BJ (cell line): ENCODE results near the gene PALMD. TPM values are rescaled to one million over a fixed set of nuclear protein-coding genes. Genes with fewer than 3 reads are reported as not detected.

ENCODE experiments used
- CTCF ChIA-PET: fragments of 350-600 bp; formaldehyde crosslinking; extraction: SDS; loops from one replicate; lab custom pipeline; 2021; ENCODE audit warnings: antibody characterized with exemption, inconsistent platforms; lab: Yijun Ruan, JAX
- POLR2A ChIA-PET: fragments of 300-600 bp; sonication (Branson Sonifier 250); formaldehyde crosslinking; extraction: SDS; loops from one replicate; lab custom pipeline; 2021; ENCODE audit warnings: antibody characterized with exemption; lab: Charles Lee
- DNase-seq: peaks from one replicate; pipeline ENCODE4 v3.0.0-alpha.2; 2011; ENCODE audit warnings: low read depth
- H3K27me3 ChIP-seq: 2 replicates; pipeline ENCODE4 v1.6.0; 2011; ENCODE audit warnings: low read length; ENCODE audit not compliant: control insufficient read depth, insufficient read depth
- H3K36me3 ChIP-seq: 2 replicates; pipeline ENCODE4 v1.5.1; 2011; ENCODE audit warnings: low read length; ENCODE audit not compliant: control insufficient read depth, insufficient read depth
- H3K4me3 ChIP-seq: 2 replicates; pipeline ENCODE4 v1.5.1; 2011; ENCODE audit warnings: low read depth, mild to moderate bottlenecking, control low read depth, low read length
- CTCF ChIP-seq: IDR thresholded peaks from 2 replicates; pipeline ENCODE4 v1.5.1; 2011; ENCODE audit warnings: low read depth, mild to moderate bottlenecking, control low read depth, inconsistent platforms, low read length, moderate library complexity; ENCODE audit not compliant: insufficient read depth
- polyA plus RNA-seq: library from polyadenylated mRNA; depleted of rRNA; stranded (reverse); fragments of >200 nt; gene quantifications from 2 replicates; pipeline ENCODE4 v1.2.3, GENCODE V29; 2011

Gene PALMD
- polyA plus RNA-seq, 1 experiment, result 0.06 TPM

GRCh38 chr1:99663501-99663900 lies 17.6 kb downstream of the PALMD start:
- TF ChIP-seq CTCF, result no peak
- ChIA-PET POLR2A (no interaction called here), CTCF (interaction anchor here (1.2 kb wide), 1 partner anchor 33 kb away, joined by 3 read pairs; no protein-coding TSS in a partner anchor)
- no peaks in the 10 kb centered on the region for H3K36me3 ChIP-seq
- no peak overlapping the region for H3K4me3 ChIP-seq
- no peaks in the 10 kb centered on the region; the same call in 1 of the 2 replicates for H3K27me3 ChIP-seq
- DNase-seq, result no peak

- ChIA-PET POLR2A (no interaction called here), CTCF (no interaction called here)
- no peak for DNase-seq
- Histone ChIP-seq H3K36me3 (no peaks in the 10 kb centered on the region), H3K27me3 (no peaks in the 10 kb centered on the region), H3K4me3 (no peak overlapping the region)
- TF ChIP-seq CTCF, result no peak
Measured at GRCh38 chr1:99665212-99665611, 19.3 kb downstream of the PALMD start.

- H3K27me3 ChIP-seq, result no peaks in the 10 kb centered on the region
- CTCF ChIA-PET, result no interaction called here
- DNase-seq, result no peak
- H3K36me3 ChIP-seq, result no peaks in the 10 kb centered on the region
- no peak overlapping the region for H3K4me3 ChIP-seq
- TF ChIP-seq CTCF, result no peak
- POLR2A ChIA-PET, result no interaction called here
Measured at GRCh38 chr1:99669376-99669775, 23.5 kb downstream of the PALMD start.

GRCh38 chr1:99669821-99670220 lies 23.9 kb downstream of the PALMD start:
- no peak for DNase-seq
- TF ChIP-seq CTCF, result no peak
- no peak overlapping the region for H3K4me3 ChIP-seq
- POLR2A ChIA-PET, result no interaction called here
- no peaks in the 10 kb centered on the region for H3K36me3 ChIP-seq
- H3K27me3 ChIP-seq, result no peaks in the 10 kb centered on the region
- CTCF ChIA-PET, result no interaction called here

GRCh38 chr1:99670583-99670982 lies 24.7 kb downstream of the PALMD start:
- DNase-seq, result no peak
- no peaks in the 10 kb centered on the region for H3K27me3 ChIP-seq
- no peak for TF ChIP-seq CTCF
- no peaks in the 10 kb centered on the region for H3K36me3 ChIP-seq
- ChIA-PET CTCF (no interaction called here), POLR2A (no interaction called here)
- H3K4me3 ChIP-seq, result no peak overlapping the region
